HuH-7.5 (cell line): Measurements from ENCODE around the gene PRAC2.

Source experiments
- DNase-seq: peaks from one replicate; pipeline ENCODE4 v3.0.0; 2011; ENCODE audit warnings: low spot score

The PRAC2 gene

DNA sequence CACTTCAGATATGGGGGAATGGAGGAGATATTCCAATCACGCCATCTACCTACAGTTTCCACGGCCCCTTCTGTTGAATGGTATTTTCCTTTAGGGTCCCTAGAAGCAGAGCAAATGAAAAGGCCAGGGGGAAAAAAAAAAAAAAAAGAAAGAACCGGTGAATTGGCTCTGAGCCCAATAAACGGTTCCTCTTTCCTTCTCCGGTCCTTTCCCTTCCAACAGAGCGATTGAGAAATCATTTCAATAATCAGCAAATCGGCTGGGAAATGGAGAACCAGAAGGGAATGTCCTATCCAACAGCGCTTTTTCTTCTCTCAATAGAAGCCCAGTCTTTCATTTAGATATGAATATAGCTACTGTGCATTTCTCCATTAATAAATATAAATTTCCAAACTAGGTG lies 32.4 kb downstream of the PRAC2 start:
- DNase-seq, result no peak

GRCh38 chr17:48756830-48757251 lies 33.9 kb downstream of the PRAC2 start:
- DNase-seq, result no peak

GRCh38 chr17:48757524-48757961 lies 34.6 kb downstream of the PRAC2 start:
- DNase-seq, result no peak

- no peak for DNase-seq
Measured at GRCh38 chr17:48759288-48759687, 36.3 kb downstream of the PRAC2 start.

- no peak for DNase-seq
Measured at GRCh38 chr17:48760411-48760810, 37.4 kb downstream of the PRAC2 start.

DNA sequence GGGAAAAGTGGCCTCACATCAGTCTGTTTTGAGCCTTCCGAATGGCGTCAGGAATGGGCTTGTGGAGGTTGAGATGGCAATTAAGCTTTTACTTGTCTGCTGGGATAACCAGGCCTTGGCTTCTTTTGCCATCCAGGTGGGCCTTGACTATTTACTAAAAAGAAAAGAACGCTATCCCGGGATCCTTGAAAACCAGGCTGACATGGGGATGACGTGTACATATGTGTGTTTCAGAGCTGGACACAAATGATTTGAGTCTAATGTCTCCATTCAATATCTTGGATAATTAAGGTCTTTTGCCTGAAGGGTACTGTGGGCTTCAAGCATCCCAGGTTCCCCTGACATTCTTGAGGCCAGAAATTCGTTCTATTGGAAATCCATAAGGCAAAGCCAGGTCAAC lies 38.1 kb downstream of the PRAC2 start:
- no peak for DNase-seq

GRCh38 chr17:48767263-48767774 lies 44.3 kb downstream of the PRAC2 start:
- DNase-seq, result no peak

GRCh38 chr17:48769009-48769675 lies 46.2 kb downstream of the PRAC2 start:
- DNase-seq, result no peak

DNA sequence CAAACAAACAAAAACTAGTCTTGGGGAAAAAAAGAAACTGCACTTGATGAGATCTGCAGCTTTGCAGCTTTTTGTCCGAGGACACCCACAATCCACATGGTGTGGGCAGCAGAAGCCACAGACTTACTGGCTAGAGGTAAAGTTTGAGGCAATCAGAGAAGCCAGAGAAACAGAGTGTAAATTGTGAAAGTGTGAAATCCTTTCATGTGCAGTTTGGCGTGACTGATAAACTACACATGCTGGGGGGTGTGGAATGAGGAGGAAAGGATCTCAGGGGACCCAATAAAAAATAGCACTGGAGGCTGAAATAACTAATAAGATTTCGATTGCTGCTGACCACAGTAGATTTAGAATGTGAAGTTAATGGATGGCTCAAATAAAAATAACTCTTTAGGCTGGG lies 48.0 kb downstream of the PRAC2 start:
- no peak for DNase-seq

- DNase-seq, result no peak
Measured at GRCh38 chr17:48773245-48773644, 50.3 kb downstream of the PRAC2 start.
